ENCODE data around the gene TMEM108. TPM values are rescaled to one million over a fixed set of nuclear protein-coding genes. Genes with fewer than 3 reads are reported as not detected.

TMEM108 gene
- total and polyA plus RNA-seq, 3 donors from 2014 or later = 13.9 to 44.3 (median 16.1) TPM

DNA sequence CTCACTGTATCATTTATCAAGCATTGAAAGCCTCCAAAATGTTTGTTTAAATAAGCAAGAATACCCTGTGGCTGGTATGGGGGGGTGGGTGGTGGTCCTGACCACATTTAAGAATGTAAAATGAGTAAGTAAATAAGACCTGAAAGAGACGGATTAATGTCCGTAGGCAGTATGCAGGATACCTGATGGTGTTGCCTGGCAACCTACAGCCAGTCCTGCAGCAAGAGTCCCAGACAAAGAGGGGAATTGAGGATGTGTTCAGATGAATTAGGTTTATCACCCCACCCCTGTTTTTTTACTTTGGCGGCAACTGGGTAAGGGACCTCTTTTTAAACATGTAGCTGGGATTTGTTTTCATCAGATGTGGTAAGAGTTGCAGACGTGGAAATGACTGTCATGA is 261.9 kb downstream of the TMEM108 start:
- intact Hi-C loops (cut with DNase I; ENCODE audit: low total_unique reads) = no loop called here
- no peak for DNase-seq

GRCh38 chr3:133301194-133301593 is 263.0 kb downstream of the TMEM108 start:
- 79 to 87% methylated on average over 3 of the region's 3 CpGs for WGBS, 2 donors
- TF ChIP-seq, protein P1, sequence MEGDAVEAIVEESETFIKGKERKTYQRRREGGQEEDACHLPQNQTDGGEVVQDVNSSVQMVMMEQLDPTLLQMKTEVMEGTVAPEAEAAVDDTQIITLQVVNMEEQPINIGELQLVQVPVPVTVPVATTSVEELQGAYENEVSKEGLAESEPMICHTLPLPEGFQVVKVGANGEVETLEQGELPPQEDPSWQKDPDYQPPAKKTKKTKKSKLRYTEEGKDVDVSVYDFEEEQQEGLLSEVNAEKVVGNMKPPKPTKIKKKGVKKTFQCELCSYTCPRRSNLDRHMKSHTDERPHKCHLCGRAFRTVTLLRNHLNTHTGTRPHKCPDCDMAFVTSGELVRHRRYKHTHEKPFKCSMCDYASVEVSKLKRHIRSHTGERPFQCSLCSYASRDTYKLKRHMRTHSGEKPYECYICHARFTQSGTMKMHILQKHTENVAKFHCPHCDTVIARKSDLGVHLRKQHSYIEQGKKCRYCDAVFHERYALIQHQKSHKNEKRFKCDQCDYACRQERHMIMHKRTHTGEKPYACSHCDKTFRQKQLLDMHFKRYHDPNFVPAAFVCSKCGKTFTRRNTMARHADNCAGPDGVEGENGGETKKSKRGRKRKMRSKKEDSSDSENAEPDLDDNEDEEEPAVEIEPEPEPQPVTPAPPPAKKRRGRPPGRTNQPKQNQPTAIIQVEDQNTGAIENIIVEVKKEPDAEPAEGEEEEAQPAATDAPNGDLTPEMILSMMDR (IDR thresholded peaks at IDR 0.05) = no peak
- TF ChIP-seq POLR2A (IDR thresholded peaks at IDR 0.05) = no peak

More for the DNA sequence above, 261.9 kb downstream of the TMEM108 start:
- Histone ChIP-seq H3K36me3 (ENCODE audit: low read depth, missing control alignments) (no peaks in the 10 kb centered on the region), H3K27ac (no peak overlapping the region), H3K4me1 (no peaks in the 10 kb centered on the region), H3K27me3 (no peaks in the 10 kb centered on the region), H3K9me3 (no peaks in the 10 kb centered on the region), H3K4me3 (no peak overlapping the region)
- WGBS, 2 donors = 68 to 71% methylated on average over 4 of the region's 4 CpGs
- TF ChIP-seq, protein P1 (IDR thresholded peaks at IDR 0.05) = no peak
- TF ChIP-seq POLR2A (IDR thresholded peaks at IDR 0.05) = no peak

DNA sequence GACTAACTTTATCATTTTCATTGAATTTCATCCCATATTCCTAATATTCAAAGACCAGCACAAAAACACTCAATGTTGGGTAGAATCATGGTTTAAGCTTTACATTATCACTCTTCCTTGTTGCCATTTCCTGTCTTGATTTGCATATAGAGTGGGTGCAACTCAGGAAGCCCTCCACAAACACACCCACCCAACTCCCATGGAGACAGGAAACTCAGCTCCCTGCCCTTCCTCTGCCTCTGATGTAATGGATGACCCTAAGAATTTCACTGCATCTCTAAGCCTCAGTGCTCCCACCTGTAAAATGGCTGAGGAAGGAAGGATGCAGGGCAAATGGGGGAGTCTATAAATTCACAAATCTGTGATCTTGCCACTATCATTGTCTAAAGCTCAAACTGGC is 263.5 kb downstream of the TMEM108 start:
- Histone ChIP-seq H3K4me3 (no peak overlapping the region), H3K27me3 (no peaks in the 10 kb centered on the region), H3K4me1 (no peaks in the 10 kb centered on the region), H3K9me3 (no peaks in the 10 kb centered on the region), H3K27ac (no peak overlapping the region), H3K36me3 (ENCODE audit: low read depth, missing control alignments) (no peaks in the 10 kb centered on the region)
- DNase-seq = no peak
- intact Hi-C loops (cut with DNase I; ENCODE audit: low total_unique reads) = no loop called here
- TF ChIP-seq, protein P1 (IDR thresholded peaks at IDR 0.05) = no peak
- no peak for TF ChIP-seq POLR2A (IDR thresholded peaks at IDR 0.05)

More at GRCh38 chr3:133301194-133301593, 263.0 kb downstream of the TMEM108 start:
- Histone ChIP-seq H3K36me3 (ENCODE audit: low read depth, missing control alignments) (no peaks in the 10 kb centered on the region), H3K4me3 (no peak overlapping the region), H3K4me1 (no peaks in the 10 kb centered on the region), H3K9me3 (no peaks in the 10 kb centered on the region), H3K27me3 (no peaks in the 10 kb centered on the region), H3K27ac (no peak overlapping the region)
- DNase-seq = no peak
- intact Hi-C loops (cut with DNase I; ENCODE audit: low total_unique reads) = no loop called here

- Histone ChIP-seq H3K27ac (no peak overlapping the region), H3K4me1 (no peaks in the 10 kb centered on the region), H3K9me3 (no peaks in the 10 kb centered on the region), H3K4me3 (no peak overlapping the region), H3K27me3 (no peaks in the 10 kb centered on the region), H3K36me3 (ENCODE audit: low read depth, missing control alignments) (no peaks in the 10 kb centered on the region)
- intact Hi-C loops (cut with DNase I; ENCODE audit: low total_unique reads) = no loop called here
- 93 to 98% methylated on average over 1 of the region's 1 CpG for WGBS, 2 donors
- no peak for DNase-seq
- TF ChIP-seq, protein P1 (IDR thresholded peaks at IDR 0.05) = no peak
- no peak for TF ChIP-seq POLR2A (IDR thresholded peaks at IDR 0.05)
These were observed 265.2 kb downstream of the TMEM108 start for GRCh38 chr3:133303430-133303829.

- Histone ChIP-seq H3K36me3 (ENCODE audit: low read depth, missing control alignments) (no peaks in the 10 kb centered on the region), H3K9me3 (no peaks in the 10 kb centered on the region), H3K27me3 (no peaks in the 10 kb centered on the region), H3K4me3 (no peak overlapping the region), H3K27ac (no peak overlapping the region), H3K4me1 (no peaks in the 10 kb centered on the region)
- intact Hi-C loops (cut with DNase I; ENCODE audit: low total_unique reads) = no loop called here
- TF ChIP-seq, protein P1 (IDR thresholded peaks at IDR 0.05) = no peak
- TF ChIP-seq POLR2A (IDR thresholded peaks at IDR 0.05) = no peak
- no peak for DNase-seq
- WGBS, 2 donors = 60 to 100% methylated on average over 1 of the region's 1 CpG
These were observed 279.7 kb downstream of the TMEM108 start for GRCh38 chr3:133317866-133318265.
